H7 (cell line): ENCODE measurements around the gene MYO1B. TPM values are rescaled to one million over a fixed set of nuclear protein-coding genes. Genes with fewer than 3 reads are reported as not detected.
A peak's percentile ranks its signal among the peaks of the same experiment; 100 is the strongest.

Experiments
- DNase-seq: peaks from one replicate; pipeline ENCODE4 v3.0.0; 2012
- H3K27me3 ChIP-seq: 2 replicates; pipeline ENCODE4 v1.6.0; 2011; ENCODE audit warnings: mild to moderate bottlenecking, low read length; ENCODE audit not compliant: control insufficient read depth, insufficient read depth
- H3K36me3 ChIP-seq: replicated peaks from 2 replicates; pipeline ENCODE4 v1.5.1; 2011; ENCODE audit warnings: low read length; ENCODE audit not compliant: control insufficient read depth, insufficient read depth
- H3K4me3 ChIP-seq: 2 replicates; pipeline ENCODE4 v1.5.1; 2011; ENCODE audit warnings: low read depth, mild to moderate bottlenecking, control low read depth, low read length, moderate library complexity; ENCODE audit not compliant: insufficient read depth
- total RNA-seq: library from RNA; depleted of rRNA; stranded (reverse); fragments of >200 nt; shearing (Covaris generic); gene quantifications from 2 replicates; pipeline ENCODE4 v1.2.3, GENCODE V29; 2014; rRNA removed

The MYO1B gene
- total RNA-seq = 47.4 and 55.8 TPM in 2 replicates

- H3K36me3 ChIP-seq = no peaks in the 10 kb centered on the region
- H3K27me3 ChIP-seq = no peaks in the 10 kb centered on the region
- DNase-seq = peak; percentile 94
- peak within 1 kb of the TSS; percentile 87 for H3K4me3 ChIP-seq
These were observed at the start of gene MYO1B for GRCh38 chr2:191245046-191245868. TSS of gene MYO1B (plus strand) at chr2:191245404. CDS start at chr2:191276896, 31,492 bp downstream.

GRCh38 chr2:191197096-191197495 lies 48.1 kb upstream of the MYO1B start:
- no peak overlapping the region for H3K4me3 ChIP-seq
- DNase-seq = no peak
- no peaks in the 10 kb centered on the region for H3K36me3 ChIP-seq
- no peaks in the 10 kb centered on the region for H3K27me3 ChIP-seq

- no peaks in the 10 kb centered on the region for H3K27me3 ChIP-seq
- no peak for DNase-seq
- no peak overlapping the region for H3K4me3 ChIP-seq
- H3K36me3 ChIP-seq = no peaks in the 10 kb centered on the region
These were observed 46.9 kb upstream of the MYO1B start for GRCh38 chr2:191198271-191198670.

DNA sequence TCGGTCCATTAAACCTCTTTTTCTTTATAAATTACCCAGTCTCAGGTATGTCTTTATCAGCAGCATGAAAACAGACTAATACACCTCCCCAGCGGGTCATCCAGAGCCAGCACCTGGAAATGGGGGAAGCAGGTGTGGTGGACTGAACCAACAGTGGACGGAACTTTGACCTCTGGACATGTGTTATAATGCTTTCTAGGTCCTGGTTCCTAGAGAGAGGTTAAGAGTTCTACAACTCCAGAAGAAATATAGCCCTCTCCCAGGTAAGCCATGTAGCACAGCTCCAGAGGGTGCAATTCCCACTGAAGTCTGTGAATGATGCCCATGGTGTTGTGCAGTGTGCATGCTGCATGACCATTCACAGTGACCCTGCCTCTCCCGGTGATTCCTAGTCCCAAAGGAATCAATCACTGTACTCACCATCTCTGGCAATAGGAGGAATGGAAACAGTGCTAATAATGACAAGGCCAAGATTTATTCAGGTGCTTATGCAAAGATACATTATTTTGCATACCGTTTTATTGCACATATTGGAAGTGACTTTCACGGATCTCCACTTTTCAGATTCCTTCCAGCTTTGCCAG lies 45.2 kb upstream of the MYO1B start:
- Histone ChIP-seq H3K4me3 (no peak overlapping the region), H3K27me3 (no peaks in the 10 kb centered on the region), H3K36me3 (no peaks in the 10 kb centered on the region)
- DNase-seq = no peak

GRCh38 chr2:191200910-191201309 lies 44.3 kb upstream of the MYO1B start:
- H3K36me3 ChIP-seq = no peaks in the 10 kb centered on the region
- H3K4me3 ChIP-seq = no peak overlapping the region
- DNase-seq = no peak
- H3K27me3 ChIP-seq = no peaks in the 10 kb centered on the region

GRCh38 chr2:191202209-191202721 lies 42.9 kb upstream of the MYO1B start:
- H3K36me3 ChIP-seq = no peaks in the 10 kb centered on the region
- no peak overlapping the region for H3K4me3 ChIP-seq
- no peaks in the 10 kb centered on the region for H3K27me3 ChIP-seq
- DNase-seq = no peak

DNA sequence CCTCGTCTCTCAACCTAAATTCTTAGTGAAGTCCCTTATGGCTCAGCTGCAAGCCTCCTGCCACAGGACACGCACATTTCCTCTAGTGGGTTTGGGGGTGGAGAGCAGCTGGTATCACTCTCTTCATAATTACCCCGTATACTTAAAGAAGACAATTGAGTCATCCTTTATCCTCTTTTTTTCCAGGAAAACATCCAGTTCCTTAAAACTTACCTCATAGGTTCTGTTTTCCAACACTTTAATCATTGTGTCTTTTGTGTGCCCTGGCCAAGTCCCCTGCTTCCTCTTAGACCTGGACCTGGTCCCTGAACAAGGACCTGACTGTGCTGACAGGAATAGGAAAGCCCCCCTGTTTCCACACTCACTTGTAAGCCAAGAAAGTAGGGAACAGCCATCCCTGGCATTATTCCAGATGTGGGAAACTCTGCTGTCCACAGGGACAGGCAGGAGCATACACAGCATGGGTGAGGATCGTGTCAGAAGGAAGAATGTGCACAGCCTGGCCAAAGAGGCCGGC lies 42.3 kb upstream of the MYO1B start:
- Histone ChIP-seq H3K36me3 (no peaks in the 10 kb centered on the region), H3K27me3 (no peaks in the 10 kb centered on the region)
- DNase-seq = no peak

DNA sequence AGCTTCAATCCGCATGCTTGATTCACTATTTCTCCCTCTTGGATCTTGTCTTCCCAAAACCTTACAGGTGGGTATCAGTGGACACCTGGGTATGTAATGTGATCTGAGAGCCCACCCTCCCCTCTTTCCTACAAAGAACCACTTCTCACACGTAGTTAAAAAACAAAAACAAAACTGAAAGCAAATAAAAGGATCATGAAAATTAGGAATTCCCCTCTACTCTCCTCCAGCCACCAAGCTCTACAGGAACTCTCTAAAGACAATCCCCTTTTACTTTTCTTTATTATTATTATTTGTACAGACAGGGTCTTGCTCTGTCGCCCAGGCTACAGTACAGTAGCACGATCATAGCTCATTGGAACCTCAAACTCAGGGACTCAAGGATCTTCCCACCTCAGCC lies 40.8 kb upstream of the MYO1B start:
- no peak for DNase-seq
- H3K27me3 ChIP-seq = no peaks in the 10 kb centered on the region
- H3K36me3 ChIP-seq = no peaks in the 10 kb centered on the region
- no peak overlapping the region for H3K4me3 ChIP-seq

More for the DNA sequence above, 42.3 kb upstream of the MYO1B start:
- H3K4me3 ChIP-seq = no peak overlapping the region

GRCh38 chr2:191206613-191207471 lies 38.4 kb upstream of the MYO1B start:
- DNase-seq = no peak
- H3K36me3 ChIP-seq = no peaks in the 10 kb centered on the region
- H3K27me3 ChIP-seq = no peaks in the 10 kb centered on the region
- H3K4me3 ChIP-seq = no peak overlapping the region

DNA sequence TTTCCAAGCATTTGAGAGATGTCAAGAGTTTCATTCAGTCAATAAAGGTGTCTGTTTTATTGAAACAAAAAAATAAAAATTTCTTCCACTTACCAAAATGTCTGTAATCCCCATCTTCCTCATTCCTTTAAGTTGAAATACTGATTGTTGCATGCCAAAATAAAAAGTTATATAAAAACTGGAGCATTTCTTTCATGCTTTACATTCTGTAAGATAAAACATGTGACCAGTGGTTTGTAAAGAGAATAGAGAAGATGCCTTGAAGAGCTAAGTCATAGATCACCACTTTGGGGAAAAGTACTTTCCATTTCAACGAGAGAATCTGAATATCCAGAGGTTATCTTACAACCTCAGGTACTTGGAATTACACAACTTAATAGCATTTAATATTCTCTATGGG lies 35.9 kb upstream of the MYO1B start:
- no peak for DNase-seq
- H3K27me3 ChIP-seq = no peaks in the 10 kb centered on the region
- H3K4me3 ChIP-seq = no peak overlapping the region
- no peaks in the 10 kb centered on the region for H3K36me3 ChIP-seq

GRCh38 chr2:191212119-191212518 lies 33.1 kb upstream of the MYO1B start:
- DNase-seq = no peak
- H3K4me3 ChIP-seq = no peak overlapping the region
- no peaks in the 10 kb centered on the region for H3K36me3 ChIP-seq
- H3K27me3 ChIP-seq = no peaks in the 10 kb centered on the region

DNA sequence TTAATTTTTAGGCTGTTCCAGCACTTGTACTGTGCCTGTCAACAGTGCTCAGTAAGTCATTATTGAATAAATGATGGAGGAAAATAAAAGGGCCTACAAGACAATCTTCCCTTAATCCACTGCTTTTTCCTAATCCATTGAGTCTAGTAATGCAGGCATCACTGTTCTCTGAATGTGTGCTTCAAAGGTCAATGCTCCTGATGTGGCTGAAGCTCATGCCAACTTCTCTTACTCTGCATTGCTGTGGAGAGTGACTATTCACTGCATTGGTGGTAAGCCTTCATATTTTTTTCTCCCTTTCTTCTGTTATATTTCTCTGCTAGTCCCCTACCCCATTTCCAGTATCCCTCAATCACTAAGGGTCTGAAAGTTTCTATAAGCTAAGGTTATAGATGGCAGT lies 31.9 kb upstream of the MYO1B start:
- Histone ChIP-seq H3K36me3 (no peaks in the 10 kb centered on the region), H3K4me3 (no peak overlapping the region), H3K27me3 (no peaks in the 10 kb centered on the region)
- DNase-seq = no peak

- no peak for DNase-seq
- Histone ChIP-seq H3K36me3 (no peaks in the 10 kb centered on the region), H3K27me3 (no peaks in the 10 kb centered on the region), H3K4me3 (no peak overlapping the region)
These were observed 30.0 kb upstream of the MYO1B start for GRCh38 chr2:191215230-191215629.

- DNase-seq = no peak
- H3K27me3 ChIP-seq = no peaks in the 10 kb centered on the region
- H3K36me3 ChIP-seq = no peaks in the 10 kb centered on the region
- no peak overlapping the region for H3K4me3 ChIP-seq
These were observed 29.5 kb upstream of the MYO1B start for GRCh38 chr2:191215666-191216065.
